ENCODE data around the gene LY6G5B.

- TF ChIP-seq, protein P1, sequence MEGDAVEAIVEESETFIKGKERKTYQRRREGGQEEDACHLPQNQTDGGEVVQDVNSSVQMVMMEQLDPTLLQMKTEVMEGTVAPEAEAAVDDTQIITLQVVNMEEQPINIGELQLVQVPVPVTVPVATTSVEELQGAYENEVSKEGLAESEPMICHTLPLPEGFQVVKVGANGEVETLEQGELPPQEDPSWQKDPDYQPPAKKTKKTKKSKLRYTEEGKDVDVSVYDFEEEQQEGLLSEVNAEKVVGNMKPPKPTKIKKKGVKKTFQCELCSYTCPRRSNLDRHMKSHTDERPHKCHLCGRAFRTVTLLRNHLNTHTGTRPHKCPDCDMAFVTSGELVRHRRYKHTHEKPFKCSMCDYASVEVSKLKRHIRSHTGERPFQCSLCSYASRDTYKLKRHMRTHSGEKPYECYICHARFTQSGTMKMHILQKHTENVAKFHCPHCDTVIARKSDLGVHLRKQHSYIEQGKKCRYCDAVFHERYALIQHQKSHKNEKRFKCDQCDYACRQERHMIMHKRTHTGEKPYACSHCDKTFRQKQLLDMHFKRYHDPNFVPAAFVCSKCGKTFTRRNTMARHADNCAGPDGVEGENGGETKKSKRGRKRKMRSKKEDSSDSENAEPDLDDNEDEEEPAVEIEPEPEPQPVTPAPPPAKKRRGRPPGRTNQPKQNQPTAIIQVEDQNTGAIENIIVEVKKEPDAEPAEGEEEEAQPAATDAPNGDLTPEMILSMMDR (IDR thresholded peaks at IDR 0.05) = no peak
- no peak for TF ChIP-seq POLR2A (IDR thresholded peaks at IDR 0.05)
Observed at GRCh38 chr6:31666337-31666965, 3.3 kb upstream of the LY6G5B start.

Measured in body of pancreas (tissue), 4 donors.